ENCODE data around the gene MAG. TPM values are rescaled to one million over a fixed set of nuclear protein-coding genes. Genes with fewer than 3 reads are reported as not detected.

Gene MAG
- total RNA-seq, 1 experiment from 2014 or later = 0.46 TPM

DNA sequence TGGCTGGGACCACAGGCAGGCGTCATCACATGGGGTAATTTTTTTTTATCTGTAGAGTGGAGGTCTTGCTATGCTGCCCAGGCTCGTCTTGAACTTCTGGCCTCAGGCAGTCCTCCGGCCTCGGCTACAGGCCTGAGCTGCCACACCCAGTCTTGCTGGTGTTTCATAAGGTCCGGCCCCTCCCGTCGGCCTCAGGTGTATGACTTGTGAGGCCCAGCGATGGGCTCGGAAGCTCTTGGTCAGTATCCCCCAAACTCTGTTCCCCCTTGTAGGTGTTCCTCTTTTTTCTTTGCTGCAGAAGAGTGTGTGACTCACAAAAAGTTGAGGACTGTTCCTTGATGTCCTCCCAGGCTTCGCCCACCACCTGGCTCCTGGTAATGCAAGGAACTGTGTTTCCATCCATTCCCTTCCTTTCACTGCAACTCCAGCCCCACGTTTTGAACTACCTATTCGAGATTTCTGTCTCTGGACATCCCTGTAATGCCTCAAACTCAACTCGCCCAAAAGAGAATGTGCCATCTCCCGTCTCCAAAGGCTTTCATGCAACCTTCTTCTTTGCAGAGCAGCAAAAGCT, 18.2 kb upstream of the MAG start (continued):
- TF ChIP-seq HMGA2 (CRISPR knock-in tag; IDR thresholded peaks at IDR 0.05) = no peak
- TF ChIP-seq, protein P1, sequence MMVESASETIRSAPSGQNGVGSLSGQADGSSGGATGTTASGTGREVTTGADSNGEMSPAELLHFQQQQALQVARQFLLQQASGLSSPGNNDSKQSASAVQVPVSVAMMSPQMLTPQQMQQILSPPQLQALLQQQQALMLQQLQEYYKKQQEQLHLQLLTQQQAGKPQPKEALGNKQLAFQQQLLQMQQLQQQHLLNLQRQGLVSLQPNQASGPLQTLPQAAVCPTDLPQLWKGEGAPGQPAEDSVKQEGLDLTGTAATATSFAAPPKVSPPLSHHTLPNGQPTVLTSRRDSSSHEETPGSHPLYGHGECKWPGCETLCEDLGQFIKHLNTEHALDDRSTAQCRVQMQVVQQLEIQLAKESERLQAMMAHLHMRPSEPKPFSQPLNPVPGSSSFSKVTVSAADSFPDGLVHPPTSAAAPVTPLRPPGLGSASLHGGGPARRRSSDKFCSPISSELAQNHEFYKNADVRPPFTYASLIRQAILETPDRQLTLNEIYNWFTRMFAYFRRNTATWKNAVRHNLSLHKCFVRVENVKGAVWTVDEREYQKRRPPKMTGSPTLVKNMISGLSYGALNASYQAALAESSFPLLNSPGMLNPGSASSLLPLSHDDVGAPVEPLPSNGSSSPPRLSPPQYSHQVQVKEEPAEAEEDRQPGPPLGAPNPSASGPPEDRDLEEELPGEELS (CRISPR knock-in tag; IDR thresholded peaks at IDR 0.05) = no peak

DNA sequence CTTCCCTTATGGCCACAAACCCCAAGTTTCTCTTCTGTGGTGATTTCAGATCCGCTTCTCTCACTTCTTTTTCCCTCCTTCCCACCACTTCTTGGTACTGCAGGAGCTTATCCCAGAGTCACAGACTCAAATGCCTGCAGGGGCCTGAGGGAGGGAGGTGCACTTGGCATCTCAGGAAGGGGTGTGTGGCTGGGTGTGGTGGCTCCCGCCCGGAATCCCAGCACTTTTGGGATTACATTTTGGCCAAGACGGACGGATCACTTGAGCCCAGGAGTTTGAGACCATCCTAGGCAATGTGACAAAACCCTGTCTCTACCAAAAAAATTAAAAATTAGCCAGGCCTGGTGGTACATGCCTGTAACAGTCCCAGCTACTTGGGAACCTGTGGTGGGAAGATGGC, 17.6 kb upstream of the MAG start:
- no peaks in the 10 kb centered on the region for H3K9me3 Mint-ChIP-seq
- DNase-seq (ENCODE audit: low spot score) (no peak), ATAC-seq (no peak)
- no peak overlapping the region for H3K4me3 Mint-ChIP-seq
- peaks cover 56% of the 10 kb centered on the region for H3K36me3 Mint-ChIP-seq
- TF ChIP-seq CBFB (CRISPR knock-in tag; IDR thresholded peaks at IDR 0.05; ENCODE audit: low read depth) (no peak), IRF2 (CRISPR knock-in tag; IDR thresholded peaks at IDR 0.05; ENCODE audit: borderline replicate concordance, low read depth) (no peak), ZNF232 (CRISPR knock-in tag; IDR thresholded peaks at IDR 0.05) (no peak), ELF4 (CRISPR knock-in tag; IDR thresholded peaks at IDR 0.05; ENCODE audit: low read depth) (no peak), GABPB1 (CRISPR knock-in tag; IDR thresholded peaks at IDR 0.05) (no peak), RORB (CRISPR knock-in tag; IDR thresholded peaks at IDR 0.05) (no peak), ZNF263 (CRISPR knock-in tag; IDR thresholded peaks at IDR 0.05; ENCODE audit: low read depth) (no peak), ETV6 (CRISPR knock-in tag; IDR thresholded peaks at IDR 0.05) (no peak), FOXP1 (CRISPR knock-in tag; IDR thresholded peaks at IDR 0.05; ENCODE audit: borderline replicate concordance) (no peak)
- TF ChIP-seq, protein P2, sequence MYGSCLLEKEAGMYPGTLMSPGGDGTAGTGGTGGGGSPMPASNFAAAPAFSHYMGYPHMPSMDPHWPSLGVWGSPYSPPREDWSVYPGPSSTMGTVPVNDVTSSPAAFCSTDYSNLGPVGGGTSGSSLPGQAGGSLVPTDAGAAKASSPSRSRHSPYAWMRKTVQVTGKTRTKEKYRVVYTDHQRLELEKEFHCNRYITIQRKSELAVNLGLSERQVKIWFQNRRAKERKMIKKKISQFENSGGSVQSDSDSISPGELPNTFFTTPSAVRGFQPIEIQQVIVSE (CRISPR knock-in tag; IDR thresholded peaks at IDR 0.05; ENCODE audit: borderline replicate concordance) = no peak
- TF ChIP-seq, protein P3, sequence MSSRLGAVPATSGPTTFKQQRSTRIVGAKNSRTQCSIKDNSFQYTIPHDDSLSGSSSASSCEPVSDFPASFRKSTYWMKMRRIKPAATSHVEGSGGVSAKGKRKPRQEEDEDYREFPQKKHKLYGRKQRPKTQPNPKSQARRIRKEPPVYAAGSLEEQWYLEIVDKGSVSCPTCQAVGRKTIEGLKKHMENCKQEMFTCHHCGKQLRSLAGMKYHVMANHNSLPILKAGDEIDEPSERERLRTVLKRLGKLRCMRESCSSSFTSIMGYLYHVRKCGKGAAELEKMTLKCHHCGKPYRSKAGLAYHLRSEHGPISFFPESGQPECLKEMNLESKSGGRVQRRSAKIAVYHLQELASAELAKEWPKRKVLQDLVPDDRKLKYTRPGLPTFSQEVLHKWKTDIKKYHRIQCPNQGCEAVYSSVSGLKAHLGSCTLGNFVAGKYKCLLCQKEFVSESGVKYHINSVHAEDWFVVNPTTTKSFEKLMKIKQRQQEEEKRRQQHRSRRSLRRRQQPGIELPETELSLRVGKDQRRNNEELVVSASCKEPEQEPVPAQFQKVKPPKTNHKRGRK (CRISPR knock-in tag; IDR thresholded peaks at IDR 0.05; ENCODE audit: borderline replicate concordance) = no peak
- TF ChIP-seq, protein P4, sequence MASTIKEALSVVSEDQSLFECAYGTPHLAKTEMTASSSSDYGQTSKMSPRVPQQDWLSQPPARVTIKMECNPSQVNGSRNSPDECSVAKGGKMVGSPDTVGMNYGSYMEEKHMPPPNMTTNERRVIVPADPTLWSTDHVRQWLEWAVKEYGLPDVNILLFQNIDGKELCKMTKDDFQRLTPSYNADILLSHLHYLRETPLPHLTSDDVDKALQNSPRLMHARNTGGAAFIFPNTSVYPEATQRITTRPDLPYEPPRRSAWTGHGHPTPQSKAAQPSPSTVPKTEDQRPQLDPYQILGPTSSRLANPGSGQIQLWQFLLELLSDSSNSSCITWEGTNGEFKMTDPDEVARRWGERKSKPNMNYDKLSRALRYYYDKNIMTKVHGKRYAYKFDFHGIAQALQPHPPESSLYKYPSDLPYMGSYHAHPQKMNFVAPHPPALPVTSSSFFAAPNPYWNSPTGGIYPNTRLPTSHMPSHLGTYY (CRISPR knock-in tag; IDR thresholded peaks at IDR 0.05) = no peak
- TF ChIP-seq, protein P5, sequence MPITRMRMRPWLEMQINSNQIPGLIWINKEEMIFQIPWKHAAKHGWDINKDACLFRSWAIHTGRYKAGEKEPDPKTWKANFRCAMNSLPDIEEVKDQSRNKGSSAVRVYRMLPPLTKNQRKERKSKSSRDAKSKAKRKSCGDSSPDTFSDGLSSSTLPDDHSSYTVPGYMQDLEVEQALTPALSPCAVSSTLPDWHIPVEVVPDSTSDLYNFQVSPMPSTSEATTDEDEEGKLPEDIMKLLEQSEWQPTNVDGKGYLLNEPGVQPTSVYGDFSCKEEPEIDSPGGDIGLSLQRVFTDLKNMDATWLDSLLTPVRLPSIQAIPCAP (CRISPR knock-in tag; IDR thresholded peaks at IDR 0.05) = no peak
- no peaks in the 10 kb centered on the region for H3K4me1 Mint-ChIP-seq
- CTCF ChIA-PET = interaction anchor here (0.5 kb wide), 1 partner anchor 157 kb away, joined by 4 read pairs; no protein-coding TSS in a partner anchor
- H3K27ac Mint-ChIP-seq = peak overlapping the region; percentile 12; the same call in 1 of the 2 replicates
- POLR2A ChIA-PET = interaction anchor here (0.9 kb wide), 1 partner anchor 133 kb away, joined by 3 read pairs; no protein-coding TSS in a partner anchor
- no peaks in the 10 kb centered on the region for H3K27me3 Mint-ChIP-seq (ENCODE audit: low read depth)

DNA sequence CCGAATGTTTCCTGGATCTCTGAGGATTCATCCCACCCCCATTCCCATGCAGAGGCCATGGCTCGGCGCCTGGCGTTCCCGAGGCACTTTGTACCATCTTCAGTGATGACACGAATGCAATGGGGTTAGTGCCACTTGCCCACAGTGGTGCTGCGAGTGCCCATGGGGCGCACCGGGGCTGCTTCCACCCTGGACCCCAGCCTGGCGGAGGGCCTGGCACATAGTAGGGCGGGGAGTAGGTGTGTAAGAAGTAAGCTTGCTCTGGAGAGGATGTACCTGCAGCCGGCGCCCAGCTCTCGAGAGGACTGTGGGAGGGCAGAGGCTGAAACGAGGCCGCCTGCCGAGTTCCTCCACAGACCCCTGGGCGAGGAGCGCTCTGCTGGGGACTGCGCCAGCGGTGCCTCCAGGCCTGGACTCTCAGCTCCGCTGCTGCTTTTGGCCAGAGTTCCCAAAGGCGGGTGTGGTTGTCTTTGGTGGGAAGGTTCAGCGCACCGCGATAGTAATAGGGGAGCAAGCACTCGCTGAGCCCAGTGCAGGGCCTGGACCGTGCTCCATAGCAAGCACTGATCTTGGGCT, 15.2 kb upstream of the MAG start:
- ATAC-seq = no peak
- DNase-seq (ENCODE audit: low spot score) = no peak
- Mint-ChIP-seq H3K27me3 (ENCODE audit: low read depth) (no peaks in the 10 kb centered on the region), H3K4me1 (no peaks in the 10 kb centered on the region), H3K9me3 (no peaks in the 10 kb centered on the region), H3K4me3 (no peak overlapping the region), H3K36me3 (peaks cover 37% of the 10 kb centered on the region), H3K27ac (no peak overlapping the region; the same call in 1 of the 2 replicates)
- ChIA-PET CTCF (no interaction called here), POLR2A (no interaction called here)
- TF ChIP-seq, protein P6, sequence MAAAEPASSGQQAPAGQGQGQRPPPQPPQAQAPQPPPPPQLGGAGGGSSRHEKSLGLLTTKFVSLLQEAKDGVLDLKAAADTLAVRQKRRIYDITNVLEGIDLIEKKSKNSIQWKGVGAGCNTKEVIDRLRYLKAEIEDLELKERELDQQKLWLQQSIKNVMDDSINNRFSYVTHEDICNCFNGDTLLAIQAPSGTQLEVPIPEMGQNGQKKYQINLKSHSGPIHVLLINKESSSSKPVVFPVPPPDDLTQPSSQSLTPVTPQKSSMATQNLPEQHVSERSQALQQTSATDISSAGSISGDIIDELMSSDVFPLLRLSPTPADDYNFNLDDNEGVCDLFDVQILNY (CRISPR knock-in tag; IDR thresholded peaks at IDR 0.05) = no peak
- TF ChIP-seq, protein P7, sequence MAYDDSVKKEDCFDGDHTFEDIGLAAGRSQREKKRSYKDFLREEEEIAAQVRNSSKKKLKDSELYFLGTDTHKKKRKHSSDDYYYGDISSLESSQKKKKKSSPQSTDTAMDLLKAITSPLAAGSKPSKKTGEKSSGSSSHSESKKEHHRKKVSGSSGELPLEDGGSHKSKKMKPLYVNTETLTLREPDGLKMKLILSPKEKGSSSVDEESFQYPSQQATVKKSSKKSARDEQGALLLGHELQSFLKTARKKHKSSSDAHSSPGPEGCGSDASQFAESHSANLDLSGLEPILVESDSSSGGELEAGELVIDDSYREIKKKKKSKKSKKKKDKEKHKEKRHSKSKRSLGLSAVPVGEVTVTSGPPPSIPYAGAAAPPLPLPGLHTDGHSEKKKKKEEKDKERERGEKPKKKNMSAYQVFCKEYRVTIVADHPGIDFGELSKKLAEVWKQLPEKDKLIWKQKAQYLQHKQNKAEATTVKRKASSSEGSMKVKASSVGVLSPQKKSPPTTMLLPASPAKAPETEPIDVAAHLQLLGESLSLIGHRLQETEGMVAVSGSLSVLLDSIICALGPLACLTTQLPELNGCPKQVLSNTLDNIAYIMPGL (CRISPR knock-in tag; IDR thresholded peaks at IDR 0.05) = no peak
- no peak for TF ChIP-seq CREM (CRISPR knock-in tag; IDR thresholded peaks at IDR 0.05)
- TF ChIP-seq, protein P8, sequence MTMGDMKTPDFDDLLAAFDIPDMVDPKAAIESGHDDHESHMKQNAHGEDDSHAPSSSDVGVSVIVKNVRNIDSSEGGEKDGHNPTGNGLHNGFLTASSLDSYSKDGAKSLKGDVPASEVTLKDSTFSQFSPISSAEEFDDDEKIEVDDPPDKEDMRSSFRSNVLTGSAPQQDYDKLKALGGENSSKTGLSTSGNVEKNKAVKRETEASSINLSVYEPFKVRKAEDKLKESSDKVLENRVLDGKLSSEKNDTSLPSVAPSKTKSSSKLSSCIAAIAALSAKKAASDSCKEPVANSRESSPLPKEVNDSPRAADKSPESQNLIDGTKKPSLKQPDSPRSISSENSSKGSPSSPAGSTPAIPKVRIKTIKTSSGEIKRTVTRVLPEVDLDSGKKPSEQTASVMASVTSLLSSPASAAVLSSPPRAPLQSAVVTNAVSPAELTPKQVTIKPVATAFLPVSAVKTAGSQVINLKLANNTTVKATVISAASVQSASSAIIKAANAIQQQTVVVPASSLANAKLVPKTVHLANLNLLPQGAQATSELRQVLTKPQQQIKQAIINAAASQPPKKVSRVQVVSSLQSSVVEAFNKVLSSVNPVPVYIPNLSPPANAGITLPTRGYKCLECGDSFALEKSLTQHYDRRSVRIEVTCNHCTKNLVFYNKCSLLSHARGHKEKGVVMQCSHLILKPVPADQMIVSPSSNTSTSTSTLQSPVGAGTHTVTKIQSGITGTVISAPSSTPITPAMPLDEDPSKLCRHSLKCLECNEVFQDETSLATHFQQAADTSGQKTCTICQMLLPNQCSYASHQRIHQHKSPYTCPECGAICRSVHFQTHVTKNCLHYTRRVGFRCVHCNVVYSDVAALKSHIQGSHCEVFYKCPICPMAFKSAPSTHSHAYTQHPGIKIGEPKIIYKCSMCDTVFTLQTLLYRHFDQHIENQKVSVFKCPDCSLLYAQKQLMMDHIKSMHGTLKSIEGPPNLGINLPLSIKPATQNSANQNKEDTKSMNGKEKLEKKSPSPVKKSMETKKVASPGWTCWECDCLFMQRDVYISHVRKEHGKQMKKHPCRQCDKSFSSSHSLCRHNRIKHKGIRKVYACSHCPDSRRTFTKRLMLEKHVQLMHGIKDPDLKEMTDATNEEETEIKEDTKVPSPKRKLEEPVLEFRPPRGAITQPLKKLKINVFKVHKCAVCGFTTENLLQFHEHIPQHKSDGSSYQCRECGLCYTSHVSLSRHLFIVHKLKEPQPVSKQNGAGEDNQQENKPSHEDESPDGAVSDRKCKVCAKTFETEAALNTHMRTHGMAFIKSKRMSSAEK (CRISPR knock-in tag; IDR thresholded peaks at IDR 0.05; ENCODE audit: borderline replicate concordance) = no peak
